ENCODE results near the gene AKAP10. TPM values are rescaled to one million over a fixed set of nuclear protein-coding genes. Genes with fewer than 3 reads are reported as not detected.

AKAP10 gene
- total RNA-seq, 1 experiment from 2014 or later = 20.2 TPM

GRCh38 chr17:19897090-19897837 is 80.4 kb downstream of the AKAP10 start:
- Histone ChIP-seq H4K5ac (ENCODE audit: insufficient read length, low read depth, low read length) (no peak overlapping the region), H3K14ac (ENCODE audit: insufficient read depth, low read length) (no peak overlapping the region), H3K4ac (ENCODE audit: low read depth, low read length) (no peak overlapping the region), H3K9me3 (ENCODE audit: control insufficient read depth, low read depth, low read length) (no peaks in the 10 kb centered on the region), H4K91ac (ENCODE audit: insufficient read length, low read depth, low read length) (no peak overlapping the region), H2BK15ac (ENCODE audit: low read depth, low read length) (no peak overlapping the region), H3K4me1 (ENCODE audit: insufficient read depth, low read length) (no peaks in the 10 kb centered on the region; the same call in 1 of the 2 replicates), H3K56ac (ENCODE audit: insufficient read length, low read depth, low read length) (no peak overlapping the region), H3K27me3 (ENCODE audit: insufficient read depth, low read length) (no peaks in the 10 kb centered on the region), H2AFZ (ENCODE audit: low read length) (no peak overlapping the region), H3K18ac (ENCODE audit: insufficient read length, low read depth, low read length) (no peak overlapping the region), H2BK5ac (ENCODE audit: insufficient read length, low read length) (no peak overlapping the region), H3K4me2 (ENCODE audit: insufficient read depth, insufficient read length, low read length) (no peak overlapping the region), H2AK5ac (ENCODE audit: insufficient read length, low read length) (no peak overlapping the region), H3K79me1 (ENCODE audit: insufficient read depth, low read depth, low read length, poor library complexity, severe bottlenecking) (no peaks in the 10 kb centered on the region), H3K79me2 (ENCODE audit: insufficient read depth, low read length) (no peaks in the 10 kb centered on the region), H2BK120ac (ENCODE audit: low read depth, low read length, poor library complexity, severe bottlenecking) (no peak overlapping the region), H2BK20ac (ENCODE audit: low read depth, low read length, poor library complexity, severe bottlenecking) (no peak overlapping the region), H3T11ph (ENCODE audit: low read length) (no peak overlapping the region), H4K20me1 (ENCODE audit: control insufficient read depth, insufficient read depth, insufficient read length) (no peaks in the 10 kb centered on the region), H3K23me2 (ENCODE audit: insufficient read length, low read depth, low read length, poor library complexity, severe bottlenecking) (no peaks in the 10 kb centered on the region), H3K23ac (ENCODE audit: insufficient read length, low read depth, low read length) (no peak overlapping the region), H4K8ac (replicated peaks; ENCODE audit: insufficient read length, low read depth, low read length) (no peak overlapping the region), H2BK12ac (ENCODE audit: insufficient read length, low read depth, low read length) (no peak overlapping the region), H3K9ac (ENCODE audit: extremely low read depth, insufficient read length, low read length) (no peak overlapping the region), H3K27ac (ENCODE audit: insufficient read length, low read depth, low read length) (no peak overlapping the region)
- WGBS (ENCODE audit: extremely low coverage, insufficient read length, low lambda C conversion rate) = no CpG with 5 or more reads among the region's 8 CpGs
- Mint-ChIP-seq H3K9me3 (no peaks in the 10 kb centered on the region), H3K27me3 (ENCODE audit: low read depth) (no peaks in the 10 kb centered on the region), H3K4me1 (peaks cover 8 to 17% of the 10 kb centered on the region in 2 experiments), H3K27ac (peak overlapping the region in 1 of 3 experiments; percentile 87; a peak in 2 of 7 replicates), H3K36me3 (ENCODE audit: insufficient read depth in 1 of 3, low read depth in 3 of 3) (peaks cover 0 to 22% (median 10%) of the 10 kb centered on the region in 3 experiments; a peak in 4 of 7 replicates), H3K4me3 (no peak overlapping the region)
- TF ChIP-seq CTCF (conservative IDR thresholded peaks at IDR 0.05) = no peak
- no peak for DNase-seq
